ENCODE results near the gene SSRP1. TPM values are rescaled to one million over a fixed set of nuclear protein-coding genes. Genes with fewer than 3 reads are reported as not detected.

Gene SSRP1
- total RNA-seq, 1 donor from 2014 or later, result 102 TPM

Other genes starting within 250 kb of the SSRP1 start
- gene LRRC55, start 153.9 kb downstream of the SSRP1 start, total RNA-seq, result not detected in 2 replicates
- gene APLNR, start 98.6 kb downstream of the SSRP1 start, total RNA-seq, result not detected in 2 replicates
- gene TNKS1BP1, start 10.9 kb downstream of the SSRP1 start, total RNA-seq, result 66.1 and 107 TPM in 2 replicates
- gene P2RX3, start 2.5 kb upstream of the SSRP1 start, total RNA-seq, result not detected in 2 replicates
- not detected in 2 replicates for gene PRG3, start 45.3 kb upstream of the SSRP1 start, total RNA-seq
- gene PRG2, start 54.8 kb upstream of the SSRP1 start, total RNA-seq, result 0.40 TPM in 1 of 2 replicates, not detected in the other
- gene SLC43A3, start 91.2 kb upstream of the SSRP1 start, total RNA-seq, result 48.0 and 74.0 TPM in 2 replicates
- gene RTN4RL2, start 124.6 kb upstream of the SSRP1 start, total RNA-seq, result 0.07 TPM in 2 replicates
- gene SLC43A1, start 179.8 kb upstream of the SSRP1 start, total RNA-seq, result 14.1 and 15.6 TPM in 2 replicates
- 52.2 and 74.4 TPM in 2 replicates for gene TIMM10, start 194.9 kb upstream of the SSRP1 start, total RNA-seq
- not detected in 2 replicates for gene SMTNL1, start 201.7 kb upstream of the SSRP1 start, total RNA-seq
- 34.5 and 47.3 TPM in 2 replicates for gene UBE2L6, start 231.8 kb upstream of the SSRP1 start, total RNA-seq

Measured in pulmonary artery endothelial cell (primary cell).